Right lobe of liver (tissue), 4 donors: ENCODE measurements around the gene FREY1.

Experiments
- CTCF ChIP-seq, 4 donors: fragments of 200-600 bp in 3 of 4; fragments of 450-650 bp in 1 of 4; IDR thresholded peaks; one replicate each; pipeline versions ENCODE4 v1.5.1 to v1.8.0; 2016 to 2022; ENCODE audit warnings: antibody characterized with exemption in 4 of 4, mild to moderate bottlenecking in 2 of 4
- POLR2A ChIP-seq: fragments of 450-650 bp; IDR thresholded peaks from one replicate; pipeline ENCODE4 v1.6.1; 2017; ENCODE audit warnings: antibody characterized with exemption, mild to moderate bottlenecking
- donor health status: DM: no; HTN: no; CAD: no.
- donor health status: DM: no; HTN: no; CAD: no.
- donor health status: DM: no; HTN: yes; CAD: no.

- TF ChIP-seq CTCF (IDR thresholded peaks at IDR 0.05), result no peak
- no peak for TF ChIP-seq POLR2A
Observed at GRCh38 chr11:45948356-45948755, 41.3 kb upstream of the FREY1 start.
